ENCODE data around the gene RPL27A.

RPL27A gene

DNA sequence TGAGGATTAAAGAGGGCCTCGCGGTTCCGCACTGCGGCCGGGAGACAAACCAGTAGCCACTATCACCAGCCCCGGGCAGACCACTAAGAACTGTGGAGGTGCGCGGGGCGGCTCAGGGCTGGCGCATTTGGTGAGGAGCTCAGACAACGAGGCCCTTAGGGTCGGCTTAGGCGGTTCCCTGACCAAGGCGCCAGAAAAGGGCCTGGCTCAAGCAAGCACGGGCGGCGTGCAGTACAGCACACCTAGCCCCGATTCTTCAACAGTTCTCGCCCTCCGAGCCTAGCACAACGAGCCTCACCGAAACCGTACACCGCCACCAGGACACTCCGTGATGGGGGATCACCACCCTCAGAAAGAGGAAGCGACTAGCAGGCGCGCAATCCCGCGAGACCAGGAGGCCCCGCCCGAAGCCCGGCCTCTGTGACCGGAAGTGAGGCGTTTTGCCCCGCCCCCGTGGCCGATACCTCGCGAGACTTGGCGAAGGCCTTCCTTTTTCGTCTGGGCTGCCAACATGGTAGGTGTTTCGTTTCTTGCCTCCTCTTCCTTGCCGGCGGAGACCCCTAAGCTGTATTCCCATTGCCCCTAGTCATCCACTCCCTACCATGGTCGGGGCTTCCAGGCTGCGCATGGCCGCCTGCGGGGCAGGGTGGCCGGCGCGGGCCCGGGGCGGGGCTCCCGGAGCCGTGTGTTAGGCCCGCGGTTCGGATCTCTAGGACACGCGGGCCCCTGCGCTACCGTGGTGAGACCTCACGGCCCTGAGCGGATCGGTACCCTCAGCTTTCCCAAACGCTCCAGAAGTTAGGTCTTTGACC, at the start of gene RPL27A, which contains the start of gene TRIM66:
TSS of gene RPL27A (plus strand) at position 490 of the 812 bp plus-strand sequence. CDS start at position 512, 22 bp downstream.
TSS of gene TRIM66 (minus strand) at position 363 of the 812 bp plus-strand sequence. CDS start 10,391 bp downstream, outside the sequence.
- no peak for TF ChIP-seq ZFX (IDR thresholded peaks at IDR 0.05; ENCODE audit: borderline replicate concordance)
- TF ChIP-seq, protein P1, sequence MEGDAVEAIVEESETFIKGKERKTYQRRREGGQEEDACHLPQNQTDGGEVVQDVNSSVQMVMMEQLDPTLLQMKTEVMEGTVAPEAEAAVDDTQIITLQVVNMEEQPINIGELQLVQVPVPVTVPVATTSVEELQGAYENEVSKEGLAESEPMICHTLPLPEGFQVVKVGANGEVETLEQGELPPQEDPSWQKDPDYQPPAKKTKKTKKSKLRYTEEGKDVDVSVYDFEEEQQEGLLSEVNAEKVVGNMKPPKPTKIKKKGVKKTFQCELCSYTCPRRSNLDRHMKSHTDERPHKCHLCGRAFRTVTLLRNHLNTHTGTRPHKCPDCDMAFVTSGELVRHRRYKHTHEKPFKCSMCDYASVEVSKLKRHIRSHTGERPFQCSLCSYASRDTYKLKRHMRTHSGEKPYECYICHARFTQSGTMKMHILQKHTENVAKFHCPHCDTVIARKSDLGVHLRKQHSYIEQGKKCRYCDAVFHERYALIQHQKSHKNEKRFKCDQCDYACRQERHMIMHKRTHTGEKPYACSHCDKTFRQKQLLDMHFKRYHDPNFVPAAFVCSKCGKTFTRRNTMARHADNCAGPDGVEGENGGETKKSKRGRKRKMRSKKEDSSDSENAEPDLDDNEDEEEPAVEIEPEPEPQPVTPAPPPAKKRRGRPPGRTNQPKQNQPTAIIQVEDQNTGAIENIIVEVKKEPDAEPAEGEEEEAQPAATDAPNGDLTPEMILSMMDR (IDR thresholded peaks at IDR 0.05) = no peak
- peak within 1 kb of the TSS; percentile 99 for H3K27ac ChIP-seq

DNA sequence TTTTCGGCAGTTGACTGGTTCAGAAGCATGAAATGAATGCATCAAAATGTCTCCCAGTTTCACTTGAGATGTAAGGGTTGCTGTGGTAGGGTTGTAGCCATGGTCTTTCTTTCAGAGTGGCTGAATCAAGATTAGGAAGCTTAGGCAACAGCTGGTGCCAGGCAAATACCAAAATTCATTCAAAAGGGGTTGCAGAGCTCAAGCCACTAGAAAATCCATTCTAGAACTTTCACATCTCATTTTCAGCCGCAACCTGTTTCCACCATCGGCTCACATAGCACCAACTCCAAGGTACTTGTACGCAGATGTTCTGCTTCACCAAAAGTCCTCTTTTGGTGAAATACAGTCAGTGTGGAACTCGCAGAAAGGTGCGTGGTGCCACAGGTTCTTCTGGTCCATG, 48.1 kb upstream of the RPL27A start:
- TF ChIP-seq, protein P1 (IDR thresholded peaks at IDR 0.05) = no peak
- TF ChIP-seq ZFX (IDR thresholded peaks at IDR 0.05; ENCODE audit: borderline replicate concordance) = no peak
- no peak overlapping the region for H3K27ac ChIP-seq

DNA sequence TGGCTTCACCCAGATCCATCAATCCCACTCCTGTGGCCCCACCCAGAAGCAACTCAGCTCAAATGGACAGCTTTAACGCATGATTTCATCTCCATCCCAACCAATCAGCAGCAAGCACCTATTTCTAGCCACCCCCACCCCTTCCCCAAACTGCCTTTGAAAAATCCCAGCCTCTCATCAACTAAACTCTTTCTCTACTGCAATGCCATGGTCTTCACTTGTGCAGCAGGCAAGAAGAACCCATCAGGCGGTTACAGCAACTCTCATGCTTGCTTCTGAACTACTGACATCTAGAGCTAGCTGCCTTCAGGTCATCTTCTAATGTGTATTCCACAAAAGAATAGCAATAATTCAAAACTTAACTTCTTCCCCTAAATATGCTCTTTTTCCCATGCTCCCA, 46.5 kb upstream of the RPL27A start:
- no peak overlapping the region for H3K27ac ChIP-seq
- TF ChIP-seq, protein P1 (IDR thresholded peaks at IDR 0.05) = no peak
- no peak for TF ChIP-seq ZFX (IDR thresholded peaks at IDR 0.05; ENCODE audit: borderline replicate concordance)

DNA sequence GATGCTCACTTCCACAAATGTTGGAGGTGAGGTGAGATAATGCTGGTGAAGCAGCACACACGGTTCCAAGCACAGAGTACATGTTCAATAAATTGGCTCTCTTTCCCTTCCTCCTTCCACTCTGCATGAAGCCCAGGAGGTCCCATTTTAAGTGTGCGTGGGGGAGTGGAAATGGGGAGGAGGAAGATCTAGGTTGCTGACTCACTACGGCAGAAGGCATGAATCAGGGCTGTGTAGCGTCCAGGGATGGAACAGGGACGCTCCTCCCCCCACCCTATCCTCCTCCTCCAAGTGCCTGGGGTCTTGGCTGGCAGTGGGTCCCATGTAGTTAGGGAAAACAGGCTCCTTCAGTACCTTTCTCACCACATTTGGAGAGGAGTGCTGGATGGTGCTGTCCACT, 44.3 kb upstream of the RPL27A start:
- no peak overlapping the region for H3K27ac ChIP-seq
- TF ChIP-seq, protein P1 (IDR thresholded peaks at IDR 0.05) = no peak
- no peak for TF ChIP-seq ZFX (IDR thresholded peaks at IDR 0.05; ENCODE audit: borderline replicate concordance)

DNA sequence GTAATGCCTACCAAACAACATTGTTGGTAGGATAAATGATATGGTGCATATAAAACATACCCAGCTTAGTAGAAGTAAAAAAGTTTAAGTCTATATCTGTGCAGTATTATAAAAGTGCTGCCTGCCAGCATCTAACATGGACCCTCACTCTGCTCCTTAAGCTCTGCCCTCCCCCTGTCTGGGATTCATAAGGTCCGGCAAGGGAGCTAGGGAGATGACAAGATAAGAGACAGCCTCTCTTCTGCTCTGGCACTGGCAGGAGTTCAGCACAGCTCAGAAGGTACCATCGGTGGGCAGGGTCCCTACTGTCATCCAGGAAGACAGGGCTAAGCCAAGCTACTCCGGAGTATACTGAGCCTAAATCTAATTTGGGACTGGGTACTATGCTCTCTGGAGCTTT, 42.9 kb upstream of the RPL27A start:
- no peak overlapping the region for H3K27ac ChIP-seq

DNA sequence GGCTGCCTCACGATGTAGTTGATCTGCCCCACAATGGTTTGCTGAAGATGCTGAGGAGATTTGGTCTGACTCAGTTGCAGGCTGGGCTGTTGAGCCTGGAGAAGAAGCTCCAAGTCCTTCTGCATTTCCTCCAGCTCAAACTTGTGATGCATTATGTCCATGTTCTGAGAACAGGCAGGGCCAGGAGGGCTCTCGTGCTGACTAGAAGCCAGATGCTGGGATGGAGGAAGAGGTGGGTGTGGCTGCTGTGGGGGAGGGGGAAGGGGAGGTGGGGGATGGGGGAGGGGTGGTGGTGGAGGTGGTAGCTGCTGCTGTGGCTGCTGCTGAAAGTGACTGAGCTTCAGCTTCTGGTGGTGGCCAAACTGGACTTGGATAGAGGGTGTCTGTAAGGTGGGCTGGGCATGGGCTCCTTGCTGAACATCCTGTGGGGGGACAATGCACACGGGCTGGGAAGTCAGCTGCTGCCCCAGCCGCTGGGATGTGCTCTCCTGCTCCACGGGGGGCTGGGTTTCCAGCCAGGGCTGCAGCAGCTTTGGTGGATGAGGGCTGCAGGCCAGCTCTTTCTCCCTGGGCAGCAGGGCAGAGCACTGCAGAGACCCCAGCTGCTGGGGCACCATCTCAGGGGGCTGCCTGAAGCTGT, 42.2 kb upstream of the RPL27A start:
- no peak overlapping the region for H3K27ac ChIP-seq
- TF ChIP-seq, protein P1 (IDR thresholded peaks at IDR 0.05) = no peak
- no peak for TF ChIP-seq ZFX (IDR thresholded peaks at IDR 0.05; ENCODE audit: borderline replicate concordance)

More for the DNA sequence above, 42.9 kb upstream of the RPL27A start:
- TF ChIP-seq, protein P1 (IDR thresholded peaks at IDR 0.05) = no peak
- TF ChIP-seq ZFX (IDR thresholded peaks at IDR 0.05; ENCODE audit: borderline replicate concordance) = no peak

DNA sequence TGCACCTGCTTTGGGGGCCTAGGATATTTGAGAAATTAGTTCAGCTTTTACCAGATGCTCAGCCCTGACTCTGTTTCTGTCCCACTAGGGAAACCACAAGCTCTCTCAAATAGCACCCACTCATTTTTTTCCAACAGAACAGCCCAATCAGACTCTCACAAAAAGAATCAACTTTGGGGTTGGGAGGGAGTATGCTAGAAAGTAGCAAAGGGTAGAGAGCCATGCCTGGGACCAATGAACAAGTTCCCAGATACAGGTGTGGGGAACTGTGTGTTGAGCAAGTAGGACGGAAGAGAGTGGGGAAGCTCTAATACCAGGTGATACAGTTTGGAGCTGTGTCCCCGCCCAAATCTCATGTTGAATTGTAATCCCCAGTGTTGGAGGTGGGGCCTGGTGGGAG, 41.3 kb upstream of the RPL27A start:
- no peak overlapping the region for H3K27ac ChIP-seq
- TF ChIP-seq, protein P1 (IDR thresholded peaks at IDR 0.05) = no peak
- no peak for TF ChIP-seq ZFX (IDR thresholded peaks at IDR 0.05; ENCODE audit: borderline replicate concordance)

All from 22Rv1 (cell line).